Transverse colon (tissue), 4 donors: ENCODE results near the gene CES3.

Experiments used
- EP300 ChIP-seq: sonication (generic); formaldehyde crosslinking; IDR thresholded peaks from one replicate; pipeline ENCODE4 v1.6.1; 2017; ENCODE audit warnings: antibody characterized with exemption, low read depth
- POLR2AphosphoS5 ChIP-seq, 3 donors: sonication (generic); formaldehyde crosslinking; IDR thresholded peaks; one replicate each; pipeline ENCODE4 v1.6.1; 2016; ENCODE audit warnings: antibody characterized with exemption in 3 of 3
- TF ChIP-seq, protein P1 (sequence below), 5 experiments: fragments of 200-600 bp in 3 of 5; fragments of 450-650 bp in 2 of 5; sonication (generic) in 3 of 5; IDR thresholded peaks; 1 replicate in 2 of 5; 2 replicates in 3 of 5; pipeline ENCODE4 v1.5.1; 2016 to 2017; ENCODE audit warnings: antibody characterized with exemption in 5 of 5, inconsistent platforms in 3 of 5, mild to moderate bottlenecking in 2 of 5, moderate library complexity in 1 of 5

- TF ChIP-seq, protein P1, sequence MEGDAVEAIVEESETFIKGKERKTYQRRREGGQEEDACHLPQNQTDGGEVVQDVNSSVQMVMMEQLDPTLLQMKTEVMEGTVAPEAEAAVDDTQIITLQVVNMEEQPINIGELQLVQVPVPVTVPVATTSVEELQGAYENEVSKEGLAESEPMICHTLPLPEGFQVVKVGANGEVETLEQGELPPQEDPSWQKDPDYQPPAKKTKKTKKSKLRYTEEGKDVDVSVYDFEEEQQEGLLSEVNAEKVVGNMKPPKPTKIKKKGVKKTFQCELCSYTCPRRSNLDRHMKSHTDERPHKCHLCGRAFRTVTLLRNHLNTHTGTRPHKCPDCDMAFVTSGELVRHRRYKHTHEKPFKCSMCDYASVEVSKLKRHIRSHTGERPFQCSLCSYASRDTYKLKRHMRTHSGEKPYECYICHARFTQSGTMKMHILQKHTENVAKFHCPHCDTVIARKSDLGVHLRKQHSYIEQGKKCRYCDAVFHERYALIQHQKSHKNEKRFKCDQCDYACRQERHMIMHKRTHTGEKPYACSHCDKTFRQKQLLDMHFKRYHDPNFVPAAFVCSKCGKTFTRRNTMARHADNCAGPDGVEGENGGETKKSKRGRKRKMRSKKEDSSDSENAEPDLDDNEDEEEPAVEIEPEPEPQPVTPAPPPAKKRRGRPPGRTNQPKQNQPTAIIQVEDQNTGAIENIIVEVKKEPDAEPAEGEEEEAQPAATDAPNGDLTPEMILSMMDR (IDR thresholded peaks at IDR 0.05): no peak
- TF ChIP-seq EP300 (no peak), POLR2AphosphoS5 (IDR thresholded peaks at IDR 0.05) (no peak)
These were observed 62.6 kb downstream of the CES3 start for GRCh38 chr16:67023689-67024088.
